HL-60/S4 treated with phorbol 12-myristate 13-acetate at 8.2 ng/mL for 4 days and 3 days (cell line): Measurements from ENCODE around the gene PLK5.

Source experiments
- in situ Hi-C: fragments of 300-500 bp; cut with MboI; formaldehyde crosslinking; loops from 2 replicates; pipeline ENCODE4 v1.15.0; 2022; ENCODE audit warnings: low sequenced_read_pairs

The PLK5 gene

GRCh38 chr19:1574354-1575136 is 50.7 kb downstream of the PLK5 start:
- in situ Hi-C loops = no loop called here

GRCh38 chr19:1575323-1576241 is 51.7 kb downstream of the PLK5 start:
- in situ Hi-C loops = no loop called here

- in situ Hi-C loops = no loop called here
Measured at GRCh38 chr19:1576242-1577089, 52.6 kb downstream of the PLK5 start.

- in situ Hi-C loops = no loop called here
Measured at GRCh38 chr19:1577090-1577928, 53.4 kb downstream of the PLK5 start.

- in situ Hi-C loops = no loop called here
Measured at GRCh38 chr19:1577929-1578618, 54.2 kb downstream of the PLK5 start.

GRCh38 chr19:1579222-1579621 is 55.3 kb downstream of the PLK5 start:
- in situ Hi-C loops = no loop called here

GRCh38 chr19:1580382-1580781 is 56.5 kb downstream of the PLK5 start:
- in situ Hi-C loops = no loop called here

GRCh38 chr19:1580957-1581356 is 57.1 kb downstream of the PLK5 start:
- in situ Hi-C loops = no loop called here

- in situ Hi-C loops = no loop called here
Measured at GRCh38 chr19:1582201-1582600, 58.3 kb downstream of the PLK5 start.

- in situ Hi-C loops = no loop called here
Measured at GRCh38 chr19:1584500-1585242, 60.8 kb downstream of the PLK5 start.

- in situ Hi-C loops = no loop called here
Measured at GRCh38 chr19:1585243-1585580, 61.3 kb downstream of the PLK5 start.
